ENCODE measurements around the gene OTUB1. TPM values are rescaled to one million over a fixed set of nuclear protein-coding genes. Genes with fewer than 3 reads are reported as not detected.
A peak's percentile ranks its signal among the peaks of the same experiment; 100 is the strongest.

The OTUB1 gene
- total RNA-seq, 4 donors from 2014 or later, result 57.7 to 70.5 (median 65.4) TPM

GRCh38 chr11:64037027-64037634, 50.9 kb downstream of the OTUB1 start:
- Histone ChIP-seq H3K4me3 (peak overlapping the region; percentile 53 to 63 (median 60)), H3K36me3 (no peaks in the 10 kb centered on the region), H3K9me3 (no peaks in the 10 kb centered on the region), H3K27me3 (peaks cover 3 to 47% (median 7%) of the 10 kb centered on the region in 4 donors), H3K27ac (replicated peaks in 1 of 4) (peak overlapping the region; percentile 45 to 64 (median 53)), H3K4me1 (peaks cover 18 to 39% (median 26%) of the 10 kb centered on the region in 4 donors)
- TF ChIP-seq EP300 (IDR thresholded peaks at IDR 0.05), result no peak
- TF ChIP-seq POLR2A (IDR thresholded peaks at IDR 0.05; ENCODE audit: low read depth), result no peak
- no peak for TF ChIP-seq CTCF (IDR thresholded peaks at IDR 0.05)
- TF ChIP-seq POLR2AphosphoS5 (IDR thresholded peaks at IDR 0.05), result no peak
- no peak for DNase-seq (ENCODE audit: extremely low spot score)
- intact Hi-C loops (cut with DNase I), result no loop called here
- 23% methylated on average over 4 of the region's 23 CpGs for WGBS

DNA sequence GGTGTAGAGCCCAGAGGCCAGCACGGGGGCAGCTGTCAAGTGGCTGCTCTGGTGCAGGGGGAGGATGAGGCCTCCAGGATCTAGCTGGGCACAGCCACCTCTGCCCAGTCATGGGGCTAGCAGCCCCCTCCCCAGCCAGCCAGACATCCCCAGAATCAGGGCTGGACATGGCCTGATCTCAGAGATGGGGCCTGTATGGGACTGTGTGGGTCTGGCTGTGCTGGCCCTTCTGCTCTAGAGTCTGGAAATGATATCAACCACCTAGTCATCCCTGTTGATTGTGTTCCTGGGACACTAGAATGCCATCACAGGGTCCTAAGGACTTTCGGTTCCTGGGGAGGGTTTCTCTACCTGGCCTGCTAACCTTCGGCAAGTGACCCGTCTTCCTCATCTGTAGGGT, 52.3 kb downstream of the OTUB1 start:
- DNase-seq (ENCODE audit: extremely low spot score), result no peak
- H3K36me3 ChIP-seq, result no peaks in the 10 kb centered on the region
- peaks cover 3 to 33% (median 7%) of the 10 kb centered on the region in 4 donors for H3K27me3 ChIP-seq
- no peak overlapping the region for H3K4me3 ChIP-seq
- intact Hi-C loops (cut with DNase I), result no loop called here
- peaks cover 18 to 39% (median 26%) of the 10 kb centered on the region in 4 donors for H3K4me1 ChIP-seq
- H3K27ac ChIP-seq (replicated peaks in 1 of 4), result no peak overlapping the region
- H3K9me3 ChIP-seq, result no peaks in the 10 kb centered on the region
- 94% methylated on average over 4 of the region's 4 CpGs for WGBS
- TF ChIP-seq EP300 (IDR thresholded peaks at IDR 0.05) (no peak), CTCF (IDR thresholded peaks at IDR 0.05) (no peak), POLR2AphosphoS5 (IDR thresholded peaks at IDR 0.05) (no peak), POLR2A (IDR thresholded peaks at IDR 0.05; ENCODE audit: low read depth) (no peak)

DNA sequence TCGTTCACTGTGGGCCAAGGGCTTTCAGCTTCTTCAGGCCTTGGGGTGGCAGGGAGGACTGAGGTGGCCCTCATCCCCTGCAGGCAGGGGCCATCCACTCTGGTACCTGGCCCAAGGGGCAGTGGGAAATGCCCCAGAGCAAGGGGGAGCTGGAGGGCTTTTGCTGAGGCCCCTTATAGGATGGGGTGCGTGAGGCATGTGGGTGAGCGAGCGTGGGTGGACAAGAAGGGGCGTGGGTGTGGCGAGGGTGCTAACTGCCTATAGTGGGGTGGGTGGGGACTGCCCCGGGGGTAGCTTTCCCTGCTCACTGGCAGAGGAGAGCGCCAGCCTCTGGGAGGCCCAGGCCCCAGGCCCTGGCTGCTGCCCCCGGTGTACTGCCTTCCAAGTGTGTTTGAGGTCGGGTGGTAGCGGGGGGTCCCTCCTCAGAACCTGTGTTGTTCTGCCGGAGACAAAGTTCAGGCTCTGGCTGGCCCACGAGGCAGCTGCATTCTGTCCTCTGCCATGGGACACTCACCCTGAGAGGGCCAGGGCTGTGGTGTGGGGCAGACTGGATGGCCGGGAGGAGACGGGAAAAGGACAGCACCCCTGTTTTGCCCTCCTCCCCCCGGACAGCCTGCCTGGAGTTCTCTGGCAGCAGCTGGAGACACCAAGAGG, 52.9 kb downstream of the OTUB1 start:
- Histone ChIP-seq H3K27ac (replicated peaks in 1 of 4) (peak overlapping the region in 1 of 4 donors; percentile 39), H3K4me3 (no peak overlapping the region), H3K4me1 (peaks cover 18 to 39% (median 25%) of the 10 kb centered on the region in 4 donors), H3K9me3 (no peaks in the 10 kb centered on the region), H3K27me3 (peaks cover 3 to 27% (median 7%) of the 10 kb centered on the region in 4 donors), H3K36me3 (no peaks in the 10 kb centered on the region)
- intact Hi-C loops (cut with DNase I), result no loop called here
- TF ChIP-seq POLR2A (IDR thresholded peaks at IDR 0.05; ENCODE audit: low read depth) (no peak), POLR2AphosphoS5 (IDR thresholded peaks at IDR 0.05) (no peak), EP300 (IDR thresholded peaks at IDR 0.05) (no peak), CTCF (IDR thresholded peaks at IDR 0.05) (no peak)
- 77% methylated on average over 15 of the region's 16 CpGs for WGBS
- DNase-seq (ENCODE audit: extremely low spot score), result no peak

GRCh38 chr11:64040684-64041322, 54.6 kb downstream of the OTUB1 start:
- H3K4me1 ChIP-seq, result peaks cover 10 to 33% (median 14%) of the 10 kb centered on the region in 4 donors
- no peak overlapping the region for H3K27ac ChIP-seq (replicated peaks in 1 of 4)
- WGBS, result 72% methylated on average over 15 of the region's 20 CpGs

More at GRCh38 chr11:64040684-64041322, 54.6 kb downstream of the OTUB1 start:
- H3K4me3 ChIP-seq, result no peak overlapping the region
- peaks cover 0 to 13% (median 1%) of the 10 kb centered on the region in 4 donors for H3K27me3 ChIP-seq
- DNase-seq (ENCODE audit: extremely low spot score), result no peak
- TF ChIP-seq EP300 (IDR thresholded peaks at IDR 0.05) (no peak), POLR2AphosphoS5 (IDR thresholded peaks at IDR 0.05) (no peak), CTCF (IDR thresholded peaks at IDR 0.05) (peak; percentile 15 to 37 (median 28))
- intact Hi-C loops (cut with DNase I), result no loop called here
- H3K9me3 ChIP-seq, result no peaks in the 10 kb centered on the region
- H3K36me3 ChIP-seq, result no peaks in the 10 kb centered on the region

All from esophagus muscularis mucosa (tissue), 4 donors.